T-helper 9 cell (primary cell): ENCODE measurements around the gene SIPA1L3.
A peak's percentile ranks its signal among the peaks of the same experiment; 100 is the strongest.

Experiments
- DNase-seq: peaks from one replicate; pipeline ENCODE4 v3.0.0-alpha.2; 2020

Gene SIPA1L3

DNA sequence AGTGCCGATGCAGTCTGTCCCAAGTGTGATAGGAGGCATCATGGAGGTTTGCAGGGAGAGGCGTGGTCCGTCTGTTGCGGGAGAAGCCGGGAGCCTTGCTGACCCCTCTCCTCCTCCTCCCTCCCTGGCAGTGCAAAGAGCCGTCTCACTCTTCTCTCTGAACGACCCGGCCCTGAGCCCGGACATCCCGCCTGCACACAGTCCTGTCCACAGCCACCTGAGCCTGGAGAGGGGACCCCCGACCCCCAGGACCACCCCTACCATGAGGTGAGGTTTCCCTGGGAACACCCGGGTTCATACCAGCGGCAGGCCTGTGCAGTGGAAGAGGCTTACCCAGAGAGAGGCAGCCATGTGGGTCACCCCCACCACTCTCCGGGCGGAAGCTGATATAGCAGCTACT is 294.7 kb downstream of the SIPA1L3 start:
- DNase-seq: no peak

DNA sequence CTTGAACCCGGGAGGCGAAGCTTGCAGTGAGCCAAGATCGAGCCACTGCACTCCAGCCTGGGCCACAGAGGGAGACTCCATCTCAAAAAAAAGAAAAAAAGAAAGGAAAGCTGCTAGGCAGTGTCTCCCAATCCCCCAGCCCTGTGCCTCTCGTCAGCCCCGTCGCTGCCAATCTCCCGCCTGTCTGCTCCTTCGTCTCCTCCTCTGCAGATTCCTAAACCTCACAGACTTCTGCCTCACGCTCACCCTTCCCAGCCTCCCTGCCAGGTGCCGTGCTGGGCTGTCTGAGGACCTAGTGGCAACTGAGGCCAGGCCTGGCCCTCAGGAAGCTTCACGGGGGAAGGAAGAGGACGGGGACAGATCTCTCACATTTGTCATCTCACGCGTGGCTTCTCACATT is 295.5 kb downstream of the SIPA1L3 start:
- no peak for DNase-seq

DNA sequence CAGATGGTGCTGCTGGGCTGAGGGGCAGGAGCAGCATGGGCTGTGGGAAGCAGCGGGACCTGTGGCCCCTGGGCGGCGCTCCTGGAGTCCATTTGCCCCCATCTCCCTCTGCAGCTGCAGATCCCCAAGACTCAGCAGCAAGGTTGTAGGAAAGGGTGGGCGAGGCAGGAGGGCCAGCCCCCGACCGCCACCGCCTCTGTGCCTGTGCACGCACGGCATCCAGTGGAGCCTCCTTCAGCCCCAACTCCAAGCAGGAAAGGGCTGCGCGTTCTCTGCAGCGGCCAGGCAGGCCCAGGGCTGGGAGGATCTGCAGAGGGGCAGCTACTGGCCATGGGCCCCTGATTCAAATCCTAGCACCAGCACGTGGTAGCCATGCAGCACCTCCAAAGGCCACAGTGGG is 296.2 kb downstream of the SIPA1L3 start:
- DNase-seq: no peak

DNA sequence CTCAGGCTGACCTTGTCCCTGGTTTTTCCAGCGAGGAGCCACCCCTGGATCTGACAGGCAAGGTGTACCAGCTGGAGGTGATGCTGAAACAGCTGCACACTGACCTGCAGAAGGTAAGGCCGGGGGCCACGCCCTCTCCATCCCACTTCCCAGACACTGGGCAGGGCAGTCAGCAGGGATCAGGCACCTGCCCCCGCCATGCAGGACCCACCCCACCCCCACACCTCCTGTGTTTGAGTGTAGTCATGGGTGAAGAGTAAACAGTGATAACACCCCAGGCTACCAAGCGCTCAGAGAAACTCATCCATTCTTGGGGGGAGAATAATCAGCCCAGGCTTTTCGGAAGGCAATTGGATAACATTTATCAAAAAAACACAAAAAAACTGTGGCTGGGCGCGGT is 297.1 kb downstream of the SIPA1L3 start:
- no peak for DNase-seq

DNA sequence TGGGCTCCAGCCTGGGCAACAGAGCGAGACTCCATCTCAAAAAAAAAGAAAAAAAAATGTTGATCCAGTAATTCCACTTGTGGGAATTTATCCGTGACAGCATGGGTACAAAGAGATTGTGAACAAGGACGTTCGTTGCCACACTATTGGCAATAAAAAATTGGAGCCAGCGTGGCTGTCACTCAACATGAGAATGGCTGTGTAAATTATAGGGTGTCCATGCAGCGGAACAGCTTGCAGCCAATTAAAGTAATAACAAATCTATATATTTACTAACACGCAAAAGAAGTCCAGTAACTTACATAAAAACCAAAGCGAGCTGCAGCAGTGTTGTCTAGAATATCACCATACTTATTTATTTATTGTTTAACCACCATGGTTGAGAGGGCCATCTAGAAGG is 297.7 kb downstream of the SIPA1L3 start:
- no peak for DNase-seq

DNA sequence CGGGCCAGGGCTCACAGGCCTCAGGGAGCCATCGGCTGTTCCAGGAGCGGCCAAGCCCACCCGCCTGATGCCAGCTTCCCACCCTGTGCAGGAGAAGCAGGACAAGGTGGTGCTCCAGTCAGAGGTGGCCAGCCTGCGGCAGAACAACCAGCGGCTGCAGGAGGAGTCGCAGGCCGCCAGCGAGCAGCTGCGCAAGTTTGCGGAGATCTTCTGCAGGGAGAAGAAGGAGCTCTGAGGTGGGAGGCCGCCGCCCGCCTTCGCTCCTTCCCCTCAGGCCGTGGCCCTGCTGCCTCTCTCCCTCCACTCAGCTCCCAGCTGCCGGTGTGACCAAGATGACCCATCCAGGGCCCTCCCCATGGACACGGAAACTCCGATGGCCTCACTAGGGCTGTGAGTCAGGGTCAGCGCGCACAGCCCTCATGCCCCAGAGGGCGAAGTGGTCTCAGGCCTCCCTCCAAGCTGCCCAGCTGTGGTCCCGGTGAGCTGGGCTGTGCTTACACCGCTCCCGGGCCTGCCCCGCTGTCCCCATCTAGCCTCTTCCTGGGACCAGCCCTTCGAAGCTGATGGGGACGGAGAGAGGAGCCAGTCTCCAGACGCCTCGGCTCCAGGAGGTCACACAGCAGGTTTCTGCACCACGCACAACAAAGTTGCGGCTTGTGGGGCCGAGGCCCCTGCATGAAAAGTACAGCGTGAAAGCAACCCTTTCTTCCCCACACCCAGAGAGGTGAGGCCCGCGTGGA is 299.2 kb downstream of the SIPA1L3 start:
- DNase-seq: no peak

DNA sequence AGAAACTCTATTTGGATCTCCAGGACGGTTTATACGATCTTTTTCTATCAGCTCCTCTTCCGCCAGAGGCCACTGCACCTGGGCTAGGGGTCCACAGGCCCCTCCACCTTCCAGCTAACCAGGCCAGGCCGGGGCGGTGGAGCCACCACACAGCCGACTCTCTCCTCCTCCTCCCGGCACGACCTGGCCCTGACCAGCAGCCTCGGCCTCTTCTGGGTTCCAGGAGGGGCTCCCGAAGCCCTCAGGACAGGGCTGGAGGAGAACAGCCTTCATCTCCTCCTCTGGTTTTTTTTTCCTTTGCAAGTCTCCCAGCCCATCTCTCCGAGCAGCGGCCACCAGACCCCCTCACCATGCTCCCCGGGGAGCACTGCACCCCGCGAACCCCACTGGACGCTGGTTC is 299.9 kb downstream of the SIPA1L3 start:
- no peak for DNase-seq

DNA sequence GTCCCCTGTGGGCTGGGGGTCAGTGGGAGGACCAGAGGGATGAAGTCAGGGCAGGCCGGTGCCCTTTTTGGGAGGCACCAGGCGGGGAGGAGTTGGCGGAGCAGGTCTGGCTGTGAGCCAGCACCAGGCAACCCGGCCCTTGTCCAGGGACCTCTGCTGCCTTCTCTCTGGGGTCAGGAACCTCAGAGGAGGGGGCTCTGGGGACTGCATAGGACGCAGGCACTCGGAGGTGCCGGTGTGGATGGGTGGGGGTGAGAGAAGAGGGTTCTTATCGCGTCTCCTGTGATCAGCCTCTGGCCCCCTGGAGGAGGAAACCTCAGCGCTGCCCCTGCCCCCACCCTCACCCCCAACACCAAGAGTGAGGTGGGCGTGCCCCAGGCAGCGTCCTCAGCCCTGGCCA is 300.5 kb downstream of the SIPA1L3 start:
- DNase-seq: no peak

DNA sequence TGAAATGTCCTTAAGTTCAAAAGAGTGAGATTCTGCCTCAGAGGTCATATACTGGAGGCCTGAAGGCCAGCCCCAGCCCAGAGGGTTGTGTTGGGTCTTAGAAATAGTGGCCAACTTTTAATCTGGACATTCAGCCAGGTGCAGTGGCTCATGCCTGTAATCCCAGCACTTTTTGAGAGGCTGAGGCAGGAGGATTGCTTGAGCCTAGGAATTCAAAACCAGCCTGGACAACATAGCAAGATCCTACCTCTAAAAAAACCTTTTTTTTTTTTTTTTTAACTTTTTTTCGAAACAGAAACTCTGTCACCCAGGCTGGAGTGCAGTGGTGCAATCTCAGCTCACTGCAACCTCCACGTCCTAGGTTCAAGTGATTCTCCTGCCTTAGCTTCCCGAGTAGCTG is 301.6 kb downstream of the SIPA1L3 start:
- DNase-seq: no peak

DNA sequence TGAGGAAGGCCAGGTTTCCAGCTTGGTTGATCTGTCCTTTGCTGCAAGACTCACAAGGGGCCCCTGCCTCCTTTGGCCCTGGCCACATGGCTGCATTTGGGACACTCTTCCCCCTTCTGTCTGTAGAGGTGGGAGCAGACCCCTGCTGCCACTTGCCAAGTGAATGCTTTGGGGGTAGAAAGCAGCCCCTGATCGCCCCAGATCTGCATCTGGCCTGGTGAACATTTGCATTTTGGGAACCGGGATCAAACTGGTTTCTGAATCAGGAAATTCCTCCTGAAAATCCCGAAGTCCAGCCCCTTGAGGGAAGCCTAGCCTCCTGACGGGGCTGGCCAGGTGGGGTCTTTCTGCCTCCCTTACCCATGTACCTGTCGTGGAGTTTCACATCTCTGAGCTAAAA is 302.1 kb downstream of the SIPA1L3 start:
- no peak for DNase-seq

- DNase-seq: no peak
Observed at GRCh38 chr19:38209671-38210457, 302.9 kb downstream of the SIPA1L3 start.

DNA sequence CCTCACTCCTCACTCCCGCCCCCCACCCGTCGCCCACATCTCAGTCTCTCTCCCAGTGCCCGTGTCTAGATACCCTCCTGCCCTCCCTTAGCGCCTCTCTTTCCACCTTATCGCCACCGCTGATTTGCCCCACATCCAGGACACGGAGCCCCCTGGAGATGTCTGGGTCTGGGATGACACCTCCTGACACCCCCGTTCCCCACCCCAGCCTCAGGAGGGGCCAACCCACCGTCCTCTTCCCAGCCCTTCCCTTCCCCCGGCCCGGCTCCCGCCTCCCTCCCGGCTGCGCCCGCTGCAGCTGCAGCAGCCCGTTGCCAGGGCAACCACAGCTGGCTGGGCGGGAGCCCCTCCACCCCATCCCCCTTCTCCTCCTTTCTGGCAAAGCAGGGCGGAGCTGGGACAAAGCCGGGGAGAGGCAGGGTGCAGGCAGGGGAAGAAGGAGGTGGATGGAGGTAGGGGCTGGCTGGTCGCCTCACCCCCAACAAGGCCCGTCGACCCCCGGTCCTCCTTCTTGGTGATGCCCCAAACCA is 303.5 kb downstream of the SIPA1L3 start:
- DNase-seq: no peak

GRCh38 chr19:38211151-38211591 is 304.2 kb downstream of the SIPA1L3 start:
- DNase-seq: no peak

- DNase-seq: no peak
Observed at GRCh38 chr19:38211766-38212165, 304.8 kb downstream of the SIPA1L3 start.

DNA sequence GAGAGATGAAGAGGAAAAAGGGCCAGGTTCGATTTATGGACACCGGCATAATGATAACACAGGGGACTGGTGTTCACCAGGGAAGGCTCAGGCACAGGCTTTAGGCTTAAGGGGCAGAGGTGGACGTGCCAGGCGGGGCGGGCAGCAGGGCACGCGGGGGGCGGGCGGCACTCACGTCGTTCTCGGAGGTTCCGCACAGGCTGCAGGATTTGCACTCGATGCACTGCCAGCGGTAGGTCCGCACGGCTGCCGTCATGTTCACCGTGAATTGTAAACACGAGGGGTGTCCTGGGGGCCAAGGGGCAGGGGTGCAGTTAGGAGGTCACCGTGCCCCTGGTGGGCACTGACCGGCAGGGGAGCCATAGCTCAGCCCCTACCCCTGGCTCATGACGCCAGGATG is 306.5 kb downstream of the SIPA1L3 start:
- no peak for DNase-seq

GRCh38 chr19:38213911-38214625 is 307.1 kb downstream of the SIPA1L3 start:
- DNase-seq: peak; percentile 36

- DNase-seq: no peak
Observed at GRCh38 chr19:38216785-38217641, 310.0 kb downstream of the SIPA1L3 start.

- no peak for DNase-seq
Observed at GRCh38 chr19:38218204-38218603, 311.2 kb downstream of the SIPA1L3 start.

DNA sequence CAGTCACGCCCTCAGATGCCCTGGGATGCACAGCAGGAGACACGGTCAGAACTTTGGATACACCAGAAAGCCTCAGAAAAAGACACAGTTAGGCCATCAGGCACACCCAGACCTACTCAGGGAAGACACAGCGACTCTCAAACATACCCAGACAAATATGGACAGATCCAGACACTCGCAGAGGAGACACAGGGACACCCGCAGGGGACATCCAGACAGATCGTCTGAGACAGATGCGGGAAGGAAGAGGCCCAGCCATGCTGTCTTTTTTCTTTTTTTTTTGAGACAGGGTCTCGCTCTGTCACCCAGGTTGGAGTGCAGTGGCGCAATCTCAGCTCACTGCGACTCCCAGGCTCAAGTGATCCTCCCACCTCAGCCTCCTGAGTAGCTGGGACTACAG is 312.2 kb downstream of the SIPA1L3 start:
- DNase-seq: no peak

GRCh38 chr19:38221421-38221820 is 314.4 kb downstream of the SIPA1L3 start:
- DNase-seq: no peak

GRCh38 chr19:38221919-38222830 is 315.2 kb downstream of the SIPA1L3 start:
- no peak for DNase-seq
